Non-pigmented ciliary epithelial cell (primary cell): Measurements from ENCODE around the gene DMBT1.

Experiments
- DNase-seq: peaks from one replicate; pipeline ENCODE4 v3.0.0-alpha.2; 2010; ENCODE audit warnings: low read depth

Gene DMBT1

GRCh38 chr10:122560279-122560804 is at the start of gene DMBT1:
Gene DMBT1 (plus strand): TSS chr10:122560754. CDS start chr10:122560771, 17 bp downstream.
- DNase-seq = no peak

- DNase-seq = no peak
Measured at GRCh38 chr10:122513053-122513452, 47.5 kb upstream of the DMBT1 start.

- no peak for DNase-seq
Measured at GRCh38 chr10:122514045-122514840, 46.3 kb upstream of the DMBT1 start.

GRCh38 chr10:122515022-122515424 is 45.5 kb upstream of the DMBT1 start:
- DNase-seq = no peak

GRCh38 chr10:122515588-122516231 is 44.8 kb upstream of the DMBT1 start:
- no peak for DNase-seq

GRCh38 chr10:122516734-122517133 is 43.8 kb upstream of the DMBT1 start:
- no peak for DNase-seq

- no peak for DNase-seq
Measured at GRCh38 chr10:122519144-122519543, 41.4 kb upstream of the DMBT1 start.

- no peak for DNase-seq
Measured at GRCh38 chr10:122519873-122520272, 40.7 kb upstream of the DMBT1 start.

- DNase-seq = no peak
Measured at GRCh38 chr10:122521011-122521410, 39.5 kb upstream of the DMBT1 start.

GRCh38 chr10:122524811-122525210 is 35.7 kb upstream of the DMBT1 start:
- no peak for DNase-seq

GRCh38 chr10:122525788-122526187 is 34.8 kb upstream of the DMBT1 start:
- no peak for DNase-seq

GRCh38 chr10:122526892-122527291 is 33.7 kb upstream of the DMBT1 start:
- DNase-seq = no peak

- no peak for DNase-seq
Measured at GRCh38 chr10:122530177-122530576, 30.4 kb upstream of the DMBT1 start.

- no peak for DNase-seq
Measured at GRCh38 chr10:122531261-122531660, 29.3 kb upstream of the DMBT1 start.

- no peak for DNase-seq
Measured at GRCh38 chr10:122531939-122532338, 28.6 kb upstream of the DMBT1 start.

GRCh38 chr10:122532601-122533296 is 27.8 kb upstream of the DMBT1 start:
- no peak for DNase-seq

GRCh38 chr10:122537545-122537944 is 23.0 kb upstream of the DMBT1 start:
- no peak for DNase-seq

GRCh38 chr10:122541541-122542002 is 19.0 kb upstream of the DMBT1 start:
- DNase-seq = no peak

GRCh38 chr10:122543676-122544445 is 16.7 kb upstream of the DMBT1 start:
- DNase-seq = no peak

GRCh38 chr10:122544493-122544892 is 16.1 kb upstream of the DMBT1 start:
- DNase-seq = no peak

GRCh38 chr10:122546242-122546641 is 14.3 kb upstream of the DMBT1 start:
- no peak for DNase-seq
